HG02970 (cell line): ENCODE measurements around the gene MARCHF9.

Experiments
- ATAC-seq: cut with Tn5 transposase; IDR thresholded peaks from one replicate; pipeline ENCODE4 v1.9.1; 2021; ENCODE audit warnings: mild to moderate bottlenecking, moderate library complexity, moderate number of reproducible peaks; ENCODE audit not compliant: unreplicated experiment, low FRiP score

The MARCHF9 gene

DNA sequence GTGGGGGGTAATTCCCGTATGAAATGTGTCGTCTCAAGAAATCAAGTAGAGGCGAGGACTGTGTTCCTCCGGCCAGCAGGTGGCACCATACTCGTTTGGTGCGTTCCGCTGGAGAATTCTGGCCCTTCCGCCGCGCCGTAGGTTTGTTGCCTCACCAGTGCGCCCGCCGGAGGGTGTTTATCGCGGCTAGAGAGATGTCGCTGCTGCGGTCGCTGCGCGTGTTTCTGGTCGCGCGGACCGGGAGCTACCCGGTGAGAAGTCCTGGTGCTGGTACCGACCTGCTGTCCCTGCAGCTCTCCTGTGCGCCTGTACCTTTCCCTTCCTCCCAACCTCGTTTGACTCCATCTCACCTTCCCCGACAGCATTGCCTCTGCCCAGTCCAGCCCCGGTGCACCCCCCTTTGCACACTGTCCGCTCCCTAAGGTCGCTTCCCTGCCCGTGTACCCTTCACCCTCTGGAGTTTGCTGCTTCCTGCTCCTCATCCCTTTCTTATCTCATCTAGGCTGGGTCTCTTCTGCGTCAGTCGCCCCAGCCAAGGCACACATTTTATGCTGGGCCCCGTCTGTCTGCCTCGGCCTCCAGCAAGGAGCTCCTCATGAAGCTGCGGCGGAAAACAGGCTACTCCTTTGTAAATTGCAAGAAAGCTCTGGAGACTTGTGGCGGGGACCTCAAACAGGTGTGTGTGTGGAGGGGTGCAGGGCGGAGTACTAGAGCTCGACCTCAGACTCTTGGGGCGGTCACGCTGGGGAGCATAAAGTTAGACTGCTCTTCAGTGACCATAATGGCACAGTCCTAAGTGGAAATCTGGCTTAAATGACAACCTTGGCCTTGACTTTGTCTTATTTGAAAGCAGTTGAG lies 27.9 kb downstream of the MARCHF9 start, which contains the start of gene TSFM:
TSFM (plus strand) TSS at position 180 of the 858 bp plus-strand sequence; CDS start at position 195, 15 bp downstream.
- peak; percentile 87 for ATAC-seq

GRCh38 chr12:57783466-57783801 lies 28.5 kb downstream of the MARCHF9 start:
- no peak for ATAC-seq

DNA sequence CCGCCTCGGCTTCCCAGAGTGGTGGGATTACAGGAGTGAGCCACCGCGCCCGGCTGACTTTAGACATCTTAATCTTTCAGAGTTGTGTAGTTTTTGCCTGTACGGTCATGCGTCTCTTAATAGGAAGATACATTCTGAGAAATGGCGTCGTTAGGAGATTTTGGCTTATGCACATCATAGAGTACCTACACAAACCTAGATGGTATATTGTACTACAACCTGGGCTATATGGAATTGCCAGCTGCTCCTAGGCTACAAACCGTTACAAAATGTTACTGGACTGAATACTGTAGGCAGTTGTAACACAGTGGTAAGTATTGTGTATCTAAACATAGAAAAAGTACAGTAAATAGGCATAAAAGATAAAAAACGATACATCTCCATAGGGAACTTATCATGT lies 29.0 kb downstream of the MARCHF9 start:
- ATAC-seq, result no peak

- ATAC-seq, result no peak
Observed at GRCh38 chr12:57793920-57794319, 39.0 kb downstream of the MARCHF9 start.

- no peak for ATAC-seq
Observed at GRCh38 chr12:57795354-57795753, 40.5 kb downstream of the MARCHF9 start.

- ATAC-seq, result no peak
Observed at GRCh38 chr12:57796996-57797395, 42.1 kb downstream of the MARCHF9 start.

GRCh38 chr12:57797933-57798332 lies 43.0 kb downstream of the MARCHF9 start:
- ATAC-seq, result no peak

GRCh38 chr12:57800965-57801364 lies 46.1 kb downstream of the MARCHF9 start:
- ATAC-seq, result no peak

- no peak for ATAC-seq
Observed at GRCh38 chr12:57802607-57803006, 47.7 kb downstream of the MARCHF9 start.

GRCh38 chr12:57803319-57803893 lies 48.5 kb downstream of the MARCHF9 start:
- no peak for ATAC-seq

- no peak for ATAC-seq
Observed at GRCh38 chr12:57806677-57807076, 51.8 kb downstream of the MARCHF9 start.

DNA sequence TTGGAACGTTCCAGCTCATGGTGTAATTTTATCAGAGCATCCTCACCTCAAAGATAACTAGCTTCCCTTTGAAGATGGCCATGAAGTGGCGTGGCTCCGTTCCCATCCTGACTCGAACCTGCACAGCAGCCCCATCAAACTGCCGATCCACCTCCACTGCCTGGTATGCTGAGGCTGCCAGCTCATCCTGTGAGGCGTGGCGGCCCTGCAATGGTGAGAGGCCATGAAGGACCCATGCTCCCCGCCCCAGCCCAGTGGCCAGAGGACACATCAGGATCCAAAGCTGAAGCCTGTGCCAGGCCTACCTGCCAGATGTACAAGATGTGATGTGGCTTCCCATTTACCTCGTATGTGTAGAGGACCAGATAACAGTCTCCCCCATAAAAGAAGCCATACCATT lies 52.4 kb downstream of the MARCHF9 start:
- no peak for ATAC-seq

- ATAC-seq, result no peak
Observed at GRCh38 chr12:57808351-57808750, 53.4 kb downstream of the MARCHF9 start.

GRCh38 chr12:57809425-57809824 lies 54.5 kb downstream of the MARCHF9 start:
- no peak for ATAC-seq
